ENCODE results near the gene IDUA. TPM values are rescaled to one million over a fixed set of nuclear protein-coding genes. Genes with fewer than 3 reads are reported as not detected.

The IDUA gene
- total and polyA plus RNA-seq, 10 of the 15 experiments (the other 5 are each of a cell fraction or from before 2014, with no cell fraction given), result 0.05 to 7.6 (median 1.4) TPM; not detected in 1

GRCh38 chr4:991451-992296 is 4.8 kb downstream of the IDUA start (continued):
- TF ChIP-seq CTCF (IDR thresholded peaks at IDR 0.05 in 2 of 3, conservative IDR thresholded peaks at IDR 0.05 in 1 of 3; ENCODE audit: control insufficient read depth in 2 of 3, extremely low read depth in 1 of 3, insufficient read depth in 1 of 3, low read depth in 3 of 3, low read length in 3 of 3) (no peak), IKZF2 (IDR thresholded peaks at IDR 0.05) (no peak), YY1 (IDR thresholded peaks at IDR 0.05; ENCODE audit: low read depth, low read length) (no peak), NR2F1 (conservative IDR thresholded peaks at IDR 0.05) (no peak), STAT1 (conservative IDR thresholded peaks at IDR 0.05) (no peak), CBX3 (IDR thresholded peaks at IDR 0.05; ENCODE audit: borderline replicate concordance, low read depth) (no peak), SUZ12 (IDR thresholded peaks at IDR 0.05; ENCODE audit: unreplicated experiment) (no peak)

GRCh38 chr4:992297-993110 is 5.7 kb downstream of the IDUA start:
- Histone ChIP-seq H3K4me2 (ENCODE audit: control insufficient read depth, insufficient read depth) (no peak overlapping the region), H3K4me1 (ENCODE audit: control insufficient read depth, insufficient read depth, low read length) (no peaks in the 10 kb centered on the region), H3K4me3 (no peak overlapping the region), H3K79me2 (ENCODE audit: control insufficient read depth, insufficient read depth, low read length) (no peaks in the 10 kb centered on the region), H3K36me3 (ENCODE audit: control insufficient read depth in 2 of 2, insufficient read depth in 2 of 2, low read length in 1 of 2) (no peaks in the 10 kb centered on the region), H3K27me3 (replicated peaks in 1 of 2; ENCODE audit: control insufficient read depth in 2 of 2, insufficient read depth in 2 of 2, low read length in 1 of 2) (no peaks in the 10 kb centered on the region; a peak in 1 of 4 replicates), H2AFZ (ENCODE audit: control insufficient read depth, low read depth, low read length) (no peak overlapping the region), H3K27ac (ENCODE audit: control insufficient read depth, insufficient read depth) (no peak overlapping the region), H4K20me1 (ENCODE audit: control insufficient read depth, insufficient read depth) (no peaks in the 10 kb centered on the region), H3K9ac (ENCODE audit: control insufficient read depth, insufficient read depth, low read length) (no peak overlapping the region), H3K9me3 (replicated peaks; ENCODE audit: control insufficient read depth, insufficient read depth, low read length) (no peaks in the 10 kb centered on the region; the same call in 2 of the 3 replicates)
- ChIA-PET CTCF (no interaction called here), POLR2A (interaction anchor here (0.5 kb wide), 1 partner anchor 214 kb away, joined by 3 read pairs; no protein-coding TSS in a partner anchor), SMC1A (ENCODE audit: uncharacterized antibody, unreplicated experiment) (no interaction called here), RAD21 (ENCODE audit: unreplicated experiment) (no interaction called here)
- no TSS peak for BruUV-seq (replicated peaks)
- FAIRE-seq, result no peak
- in situ Hi-C loops (cut with MboI), result no loop called here
- no peak for DNase-seq (ENCODE audit: low read depth, low spot score)
- no peak; the same call in 2 of the 3 replicates for ATAC-seq
- TF ChIP-seq NR2F1 (conservative IDR thresholded peaks at IDR 0.05) (peak; percentile 90), KDM1A (IDR thresholded peaks at IDR 0.05; ENCODE audit: borderline replicate concordance) (no peak)
- intact Hi-C loops (cut with micrococcal nuclease; ENCODE audit: unreplicated experiment), result no loop called here
- WGBS (ENCODE audit: insufficient coverage, insufficient replicate concordance, low lambda C conversion rate, missing lambda C conversion rate), result 56% methylated on average over 25 of the region's 25 CpGs

Measured in GM12878 (cell line).